Activated CD4-positive, CD25-positive, alpha-beta regulatory T cell treated with anti-CD3 and anti-CD28 coated beads, Interleukin-2, amount 50 U/mL, for 24 hours (primary cell): ENCODE results near the gene PIWIL4.
"Not testable (repeated sequence)": the region's sequence is repeated elsewhere in the genome, so short reads cannot be mapped to it uniquely, and the experiment has no call there.

Experiments
- ATAC-seq, 2 donors: fragments of 150-1000 bp; cut with Tn5 transposase; one replicate each; pipeline ENCODE4 v1.10.0; 2021; ENCODE audit warnings: mild to moderate bottlenecking in 1 of 2, moderate library complexity in 1 of 2

PIWIL4 gene

DNA sequence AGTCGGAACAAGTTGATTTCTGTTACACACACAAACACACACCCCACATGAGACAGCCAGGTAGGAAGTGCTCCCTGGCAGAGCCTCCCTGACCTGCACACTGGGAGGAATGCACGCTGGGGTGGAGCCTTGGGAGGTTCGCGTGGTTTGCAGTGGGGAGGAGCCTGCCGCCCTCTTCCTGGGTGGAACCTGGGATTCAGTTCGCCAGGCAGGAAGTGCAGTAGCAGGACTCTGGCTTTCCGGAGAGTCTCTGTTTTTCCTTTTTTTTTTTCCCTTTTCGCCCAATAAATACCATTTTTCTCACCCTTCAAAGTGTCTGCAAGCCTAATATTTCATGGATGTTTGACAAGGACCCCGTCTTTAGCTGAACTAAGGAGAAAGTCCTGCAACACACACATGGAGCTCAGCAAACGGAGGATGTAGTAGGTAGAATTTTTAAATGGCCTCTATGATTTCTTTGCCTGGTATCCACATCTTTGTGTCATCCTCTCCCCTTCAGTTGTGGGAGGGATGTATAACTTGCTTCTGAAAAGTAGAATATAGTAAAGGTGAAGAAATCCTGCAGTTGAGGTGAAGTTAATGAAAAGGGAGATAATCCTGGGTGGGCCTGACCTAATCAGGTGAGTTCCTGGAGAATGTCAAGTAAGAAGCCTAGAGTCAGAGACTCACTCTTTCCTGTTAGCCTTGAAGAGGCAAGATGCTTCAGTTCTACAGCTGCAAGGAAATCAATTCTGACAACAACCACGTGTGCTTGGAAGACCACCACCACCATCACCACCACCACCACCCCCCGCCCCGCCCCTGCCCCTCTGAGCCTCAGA is 72.9 kb downstream of the PIWIL4 start:
- no peak for ATAC-seq

DNA sequence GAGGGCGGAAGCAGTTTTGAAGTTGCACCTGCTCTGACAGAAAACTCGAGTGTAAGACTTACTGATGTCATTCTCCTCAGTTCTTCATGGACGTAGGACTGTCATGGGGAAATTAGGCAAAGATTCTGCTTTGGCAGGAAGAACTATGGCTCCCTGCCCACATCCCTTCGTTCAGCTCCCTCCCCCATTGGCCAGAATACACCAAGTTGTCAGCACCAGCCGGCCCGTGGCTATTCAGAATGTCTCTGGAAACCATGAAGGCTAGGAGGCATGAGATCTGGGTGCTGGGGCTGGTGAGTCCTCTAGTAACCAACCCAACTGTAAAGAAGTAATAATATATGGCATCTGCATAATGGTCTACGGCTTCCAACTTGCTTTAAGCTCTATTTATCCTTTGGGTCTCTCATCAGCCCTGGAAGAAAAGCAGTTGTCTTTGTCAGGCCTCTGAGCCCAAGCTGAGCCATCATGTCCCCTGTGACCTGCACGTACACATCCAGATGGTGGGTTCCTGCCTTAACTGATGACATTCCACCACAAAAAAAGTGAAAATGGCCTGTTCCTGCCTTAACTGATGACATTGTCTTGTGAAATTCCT is 74.1 kb downstream of the PIWIL4 start:
- no peak for ATAC-seq

DNA sequence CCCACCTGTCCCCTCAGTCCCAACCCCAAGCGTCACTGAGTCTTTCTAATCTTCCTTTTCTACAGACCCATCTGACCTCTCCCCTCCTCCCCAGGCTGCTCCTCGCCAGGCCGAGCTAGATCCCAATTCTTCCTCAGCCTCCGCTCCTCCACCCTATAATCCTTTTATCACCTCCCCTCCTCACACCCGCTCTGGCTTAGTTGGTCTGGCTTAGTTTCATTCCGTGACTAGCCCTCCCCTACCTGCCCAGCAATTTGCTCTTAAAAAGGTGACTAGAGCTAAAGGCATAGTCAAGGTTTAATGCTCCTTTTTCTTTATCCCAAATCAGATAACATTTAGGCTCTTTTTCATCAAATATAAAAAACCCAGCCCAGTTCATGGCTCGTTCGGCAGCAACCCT is 76.0 kb downstream of the PIWIL4 start:
- not testable (repeated sequence) for ATAC-seq

GRCh38 chr11:94647926-94648325 is 80.8 kb downstream of the PIWIL4 start:
- no peak for ATAC-seq

GRCh38 chr11:94648789-94649188 is 81.6 kb downstream of the PIWIL4 start:
- no peak for ATAC-seq

DNA sequence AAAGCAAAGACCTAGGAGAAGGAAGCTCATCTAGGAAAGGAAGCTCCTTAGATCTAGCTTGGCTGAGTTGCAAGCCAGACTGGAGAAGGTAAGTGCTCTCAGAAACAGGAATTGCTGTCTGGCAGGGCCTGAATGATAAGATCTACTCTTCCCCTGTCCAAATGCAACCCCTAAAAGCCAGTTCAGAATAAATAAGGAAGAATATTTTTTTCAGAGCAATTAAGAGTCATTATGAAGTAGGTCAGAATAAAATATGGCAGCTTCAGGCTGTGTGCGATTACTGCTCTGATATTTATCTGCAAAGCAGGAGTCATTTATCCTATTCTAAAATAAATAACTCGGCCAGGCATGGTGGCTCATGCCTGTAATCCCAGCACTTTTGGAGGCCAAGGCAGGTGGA is 82.1 kb downstream of the PIWIL4 start:
- ATAC-seq: no peak

DNA sequence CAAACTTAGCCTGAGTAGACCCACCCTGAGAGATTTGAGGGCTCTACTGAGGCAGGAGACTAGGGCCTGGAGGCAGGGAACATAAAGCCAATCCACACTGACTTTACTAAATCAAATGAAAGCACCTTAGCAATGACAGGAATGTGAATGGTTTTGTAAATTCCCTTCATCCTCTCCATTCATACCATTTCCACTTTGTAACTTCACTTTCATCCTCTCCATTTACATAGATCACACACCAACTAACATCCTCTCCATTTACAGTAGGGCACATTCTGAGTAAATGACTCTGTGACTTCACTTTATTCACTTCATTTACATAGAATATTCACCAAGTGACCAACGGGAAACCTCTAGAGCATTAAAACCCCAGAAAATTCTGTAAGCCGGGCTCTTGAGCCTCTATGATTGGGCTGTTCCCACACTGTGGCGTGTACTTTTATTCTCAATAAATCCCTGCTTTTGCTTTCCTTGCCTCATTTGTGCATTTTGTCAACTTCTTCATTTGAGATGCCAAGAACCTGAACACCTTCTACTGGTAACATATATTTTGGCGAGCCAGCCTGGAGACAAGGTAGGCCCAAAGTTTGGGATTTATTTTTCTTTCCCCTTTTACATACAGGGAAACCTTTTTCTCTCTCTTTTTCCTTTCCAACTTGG is 82.9 kb downstream of the PIWIL4 start:
- no peak for ATAC-seq

DNA sequence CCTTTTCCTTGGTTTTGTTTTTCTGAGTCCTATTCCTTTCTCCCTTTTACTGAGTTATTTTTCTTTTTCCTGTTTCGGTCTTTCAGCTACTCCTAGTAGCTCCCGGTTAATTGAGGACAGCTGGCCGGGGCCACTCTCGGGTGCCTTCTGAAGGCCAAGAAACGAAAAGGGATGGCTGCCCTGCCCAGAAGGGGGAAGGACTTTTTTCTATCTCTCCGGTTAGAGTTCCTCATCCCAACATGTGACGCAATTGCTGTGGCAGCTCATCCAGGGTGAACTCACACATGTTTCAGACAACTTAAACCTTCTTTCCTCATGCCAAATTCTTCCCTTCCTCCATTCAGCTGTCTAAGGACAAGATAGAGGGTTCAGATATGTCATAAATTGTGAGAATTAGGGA is 83.6 kb downstream of the PIWIL4 start:
- ATAC-seq: no peak

DNA sequence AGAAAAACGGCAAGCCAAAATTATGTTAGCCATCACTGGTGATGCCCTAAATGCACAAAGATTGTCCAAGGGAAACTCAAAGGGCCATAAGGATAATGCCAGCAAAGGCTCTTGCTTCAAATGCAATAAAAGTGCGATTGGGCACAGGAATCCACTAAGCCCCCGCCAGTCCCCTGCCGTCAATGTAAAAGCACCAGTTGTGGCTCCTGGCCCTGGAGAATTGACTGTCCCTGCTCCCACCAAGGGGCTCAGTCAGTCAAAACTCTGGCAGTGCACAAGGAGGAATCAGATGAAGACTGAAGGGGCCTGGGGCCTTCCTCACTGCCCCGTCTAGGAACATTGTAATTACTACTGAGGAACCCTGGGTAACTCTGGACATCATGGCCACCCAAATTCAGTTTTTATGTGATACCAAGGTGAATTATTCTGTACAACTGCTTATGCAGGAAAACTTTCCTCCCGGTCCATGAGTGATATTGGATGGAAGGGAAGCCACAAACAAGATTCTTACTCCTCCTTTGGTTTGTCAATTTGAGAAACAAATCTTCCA is 85.6 kb downstream of the PIWIL4 start:
- ATAC-seq: no peak

GRCh38 chr11:94653561-94653960 is 86.4 kb downstream of the PIWIL4 start:
- no peak for ATAC-seq

DNA sequence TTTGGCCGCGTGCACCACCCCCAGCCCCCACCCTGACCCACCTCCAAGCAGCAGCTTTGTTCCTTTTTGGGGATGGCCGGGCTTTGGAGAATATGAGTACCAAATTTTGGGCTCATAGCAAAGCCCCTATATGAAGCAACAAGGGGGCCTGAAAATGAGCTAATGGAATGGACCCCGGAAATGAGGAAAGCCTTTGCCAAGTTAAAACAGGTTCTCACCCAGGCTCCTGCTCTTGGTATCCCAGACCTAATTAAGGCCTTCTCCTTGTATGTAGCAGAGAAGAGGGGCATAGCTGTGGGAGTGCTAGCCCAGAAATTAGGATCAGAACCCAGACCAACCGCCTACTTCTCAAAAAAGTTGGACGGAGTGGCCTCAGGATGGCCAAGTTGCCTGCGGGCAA is 87.0 kb downstream of the PIWIL4 start:
- ATAC-seq: no peak

GRCh38 chr11:94655291-94655690 is 88.1 kb downstream of the PIWIL4 start:
- no peak for ATAC-seq

DNA sequence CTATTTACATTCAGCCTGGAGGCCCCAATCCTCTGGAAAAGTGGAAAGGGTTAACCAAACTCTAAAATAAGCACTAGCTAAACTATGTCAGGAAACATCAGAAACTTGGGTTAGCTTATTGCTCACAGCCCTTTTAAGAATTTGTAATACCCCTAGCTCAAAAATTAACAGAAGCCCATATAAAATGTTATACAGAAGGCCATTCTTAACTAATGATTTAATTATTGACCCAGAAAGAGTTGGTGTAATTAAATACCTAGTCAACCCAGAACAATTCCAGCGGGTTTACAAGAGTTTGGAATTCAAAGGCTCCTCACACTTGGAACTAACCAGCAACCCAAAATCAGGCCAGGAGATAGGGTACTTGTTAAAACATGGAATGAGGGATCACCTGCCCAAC is 88.8 kb downstream of the PIWIL4 start:
- ATAC-seq: no peak

DNA sequence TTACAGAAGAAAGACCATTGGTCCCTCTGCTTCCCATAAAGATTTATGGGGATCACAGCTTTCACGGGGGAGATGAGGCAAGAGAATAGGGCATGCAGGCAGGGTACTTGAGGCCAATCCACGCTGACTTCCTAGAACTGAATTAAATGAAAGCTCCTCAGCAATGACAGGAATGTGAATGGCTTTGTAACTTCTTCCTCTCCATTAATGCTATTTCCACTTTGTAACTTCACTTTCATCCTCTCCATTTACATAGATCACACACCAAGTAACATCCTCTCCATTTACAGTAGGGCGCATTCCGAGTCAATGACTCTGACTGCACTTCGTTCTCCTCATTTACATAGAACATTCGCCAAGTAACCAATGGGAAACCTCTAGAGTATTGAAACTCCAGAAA is 89.8 kb downstream of the PIWIL4 start:
- no peak for ATAC-seq

DNA sequence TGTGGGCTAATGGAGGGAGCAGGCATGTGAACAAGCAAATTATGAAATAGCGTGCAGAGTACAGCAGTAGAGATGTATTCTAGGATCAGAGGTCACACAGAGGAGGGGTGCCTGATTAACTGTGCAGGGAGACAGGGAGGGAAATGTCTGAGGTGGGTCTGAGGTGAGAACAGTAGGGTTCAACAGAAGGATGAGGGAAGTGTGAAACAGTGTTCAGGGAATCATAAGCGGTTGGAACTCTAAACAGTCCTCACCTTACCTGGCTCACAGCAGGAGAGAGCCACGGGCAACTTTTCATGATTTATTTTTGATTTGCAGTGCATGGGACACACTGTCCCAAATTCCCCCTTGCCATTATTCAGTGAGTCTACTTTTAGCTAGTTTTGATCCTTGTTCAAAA is 90.5 kb downstream of the PIWIL4 start:
- ATAC-seq: no peak

DNA sequence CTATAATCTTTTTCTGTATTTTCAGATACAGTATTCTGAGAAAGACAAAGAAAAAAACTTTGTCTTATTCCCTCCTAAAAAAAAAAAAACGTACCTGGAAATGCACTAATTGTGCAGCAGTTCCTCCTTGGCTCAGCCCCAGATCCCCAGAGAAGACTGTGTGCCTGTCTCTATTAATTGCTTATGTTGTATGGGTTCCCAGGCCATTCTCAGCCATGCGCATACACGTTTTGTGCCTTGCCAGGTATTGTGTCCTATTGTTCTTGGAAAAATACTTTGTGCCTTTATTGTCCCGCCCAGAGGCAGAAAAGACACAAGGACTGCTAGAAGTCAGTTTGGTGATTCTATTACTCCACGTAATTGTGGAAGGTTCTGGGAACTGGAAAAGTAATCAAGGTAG is 91.2 kb downstream of the PIWIL4 start:
- no peak for ATAC-seq

- no peak for ATAC-seq
These were observed 91.7 kb downstream of the PIWIL4 start for GRCh38 chr11:94658888-94659287.

GRCh38 chr11:94661444-94661843 is 94.3 kb downstream of the PIWIL4 start:
- no peak for ATAC-seq

GRCh38 chr11:94662065-94662779 is 95.1 kb downstream of the PIWIL4 start:
- ATAC-seq: no peak

GRCh38 chr11:94662846-94663390 is 95.8 kb downstream of the PIWIL4 start:
- ATAC-seq: no peak

- ATAC-seq: no peak
These were observed 97.2 kb downstream of the PIWIL4 start for GRCh38 chr11:94664346-94664745.

DNA sequence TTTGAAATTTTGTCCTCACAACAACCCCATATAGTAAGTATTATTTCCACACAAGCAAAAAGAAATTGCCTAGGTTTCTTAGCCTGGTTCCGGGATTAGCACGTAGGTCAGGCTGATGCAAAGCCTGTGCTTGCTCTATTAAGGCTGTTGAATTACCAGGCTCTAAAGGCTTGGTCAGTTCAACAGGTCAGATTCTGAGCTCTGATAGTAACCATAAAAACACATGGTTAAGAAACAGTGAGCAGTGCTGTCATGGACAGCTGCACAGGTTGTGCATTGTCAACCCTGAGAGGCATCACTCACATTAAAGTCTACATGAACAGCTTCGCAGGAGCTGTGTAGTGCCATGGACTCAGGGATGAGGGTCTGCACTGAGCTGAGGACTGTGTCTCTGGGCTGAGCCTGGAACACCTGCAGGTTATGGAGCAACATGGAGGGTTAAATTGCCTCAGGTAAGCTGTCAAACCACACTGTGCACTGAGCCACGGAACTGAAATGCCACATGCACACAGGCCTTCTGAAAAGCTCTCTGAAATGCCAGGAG is 98.0 kb downstream of the PIWIL4 start:
- ATAC-seq: no peak
